Psoas muscle (tissue), 8 donors: Measurements from ENCODE around the gene GUF1. TPM values are rescaled to one million over a fixed set of nuclear protein-coding genes. Genes with fewer than 3 reads are reported as not detected.

Experiments used
- ATAC-seq, 4 donors: fragments of 200-7000 bp; cut with Tn5 transposase; one replicate each; pipeline ENCODE4 v1.9.1; 2020; ENCODE audit warnings: moderate library complexity in 3 of 4, mild to moderate bottlenecking in 2 of 4
- DNase-seq, 2 donors: peaks; one replicate each; pipeline ENCODE4 v3.0.0-alpha.2; 2020
- H3K27ac ChIP-seq: fragments of 200-600 bp; one replicate; pipeline ENCODE4 v1.8.0; 2022
- H3K27me3 ChIP-seq, 3 donors: fragments of 200-600 bp in 1 of 3; one replicate each; pipeline versions ENCODE4 v1.6.1 to v1.8.0; 2013 to 2022; ENCODE audit warnings: low read length in 2 of 3, mild to moderate bottlenecking in 2 of 3, moderate library complexity in 1 of 3; ENCODE audit not compliant: insufficient read depth in 3 of 3
- H3K36me3 ChIP-seq, 2 donors: fragments of 200-600 bp in 1 of 2; one replicate each; pipeline versions ENCODE4 v1.6.1 to v1.8.0; 2013 to 2022; ENCODE audit warnings: low read depth in 1 of 2, mild to moderate bottlenecking in 1 of 2, moderate library complexity in 1 of 2; ENCODE audit not compliant: insufficient read depth in 1 of 2
- H3K4me1 ChIP-seq: fragments of 200-600 bp; one replicate; pipeline ENCODE4 v1.8.0; 2022
- H3K4me3 ChIP-seq: fragments of 200-600 bp; one replicate; pipeline ENCODE4 v1.8.0; 2022; ENCODE audit warnings: mild to moderate bottlenecking
- H3K9me3 ChIP-seq: fragments of 200-600 bp; one replicate; pipeline ENCODE4 v1.8.0; 2022
- WGBS, 3 donors: extraction: QIAGEN DNeasy Blood & Tissue Kit; methylation state at CpG; one replicate each; pipeline versions ENCODE4 v1.1.6 to v1.1.7; 2013; 5-methylcytosine and 5-hydroxymethylcytosine counted together
- intact Hi-C, 2 donors: fragments of 100-400 bp; cut with DNase I; formaldehyde crosslinking; loops; one replicate each; pipeline versions ENCODE4 v1.11.0 to v1.14.2; 2022
- polyA plus RNA-seq, 3 donors: library from polyadenylated mRNA; stranded (reverse); fragments of 200-250 nt; gene quantifications; one replicate each; pipeline ENCODE4 v1.2.3, GENCODE V29; 2013
- total RNA-seq, 4 donors: library from RNA; stranded (reverse); fragmentation: NEBNext Ultra II Directional in 2 of 4; extraction: Animal tissue kit (Norgen Biotek cat#: 25700) in 2 of 4; gene quantifications; one replicate each; pipeline versions ENCODE4 v1.2.1 to v1.2.4, GENCODE V29; 2021 to 2023
- TF ChIP-seq, protein P1 (sequence below): fragments of 200-600 bp; IDR thresholded peaks from one replicate; pipeline ENCODE4 v1.8.0; 2022; ENCODE audit warnings: antibody characterized with exemption
- donor health status: healthy with polysubstance abuse.
- donor health status: DM: no; HTN: no; CAD: no; lungs with moderate emphysema.
- donor health status: Bipolar disorder and iron deficiency.
- donor health status: healthy.
- donor health status: DM: yes; HTN: yes; CAD: no.
- donor health status: DM: no; HTN: no; CAD: no.
- donor health status: DM: no; HTN: no; CAD: no.
- donor health status: DM: yes; HTN: yes; CAD: no.

Gene GUF1
- total and polyA plus RNA-seq, 7 donors, result 17.6 to 39.8 (median 25.8) TPM

DNA sequence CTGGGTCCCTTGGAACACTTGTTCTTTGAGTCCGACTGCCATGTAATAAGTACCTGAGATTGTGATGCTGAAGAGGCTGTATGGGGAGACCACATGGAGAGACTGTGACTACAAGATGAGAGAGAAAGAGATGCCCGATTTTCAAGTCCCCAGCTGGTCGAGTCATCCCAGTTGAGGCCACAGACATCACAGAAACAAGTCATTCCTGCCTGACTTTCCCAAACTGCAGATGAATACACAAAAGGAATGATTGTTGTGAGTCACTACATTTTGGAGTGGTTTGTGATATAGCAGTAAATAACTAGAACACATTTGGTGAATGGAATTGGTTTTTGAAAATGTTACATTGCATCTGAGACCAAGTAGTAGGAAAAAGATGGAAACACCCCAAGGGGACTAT is 17.8 kb upstream of the GUF1 start:
- H3K4me3 ChIP-seq, result no peak overlapping the region
- H3K27ac ChIP-seq, result no peak overlapping the region
- no peak for ATAC-seq
- intact Hi-C loops, result no loop called here
- no peaks in the 10 kb centered on the region for H3K4me1 ChIP-seq
- H3K36me3 ChIP-seq, result no peaks in the 10 kb centered on the region
- no peak for DNase-seq
- TF ChIP-seq, protein P1, sequence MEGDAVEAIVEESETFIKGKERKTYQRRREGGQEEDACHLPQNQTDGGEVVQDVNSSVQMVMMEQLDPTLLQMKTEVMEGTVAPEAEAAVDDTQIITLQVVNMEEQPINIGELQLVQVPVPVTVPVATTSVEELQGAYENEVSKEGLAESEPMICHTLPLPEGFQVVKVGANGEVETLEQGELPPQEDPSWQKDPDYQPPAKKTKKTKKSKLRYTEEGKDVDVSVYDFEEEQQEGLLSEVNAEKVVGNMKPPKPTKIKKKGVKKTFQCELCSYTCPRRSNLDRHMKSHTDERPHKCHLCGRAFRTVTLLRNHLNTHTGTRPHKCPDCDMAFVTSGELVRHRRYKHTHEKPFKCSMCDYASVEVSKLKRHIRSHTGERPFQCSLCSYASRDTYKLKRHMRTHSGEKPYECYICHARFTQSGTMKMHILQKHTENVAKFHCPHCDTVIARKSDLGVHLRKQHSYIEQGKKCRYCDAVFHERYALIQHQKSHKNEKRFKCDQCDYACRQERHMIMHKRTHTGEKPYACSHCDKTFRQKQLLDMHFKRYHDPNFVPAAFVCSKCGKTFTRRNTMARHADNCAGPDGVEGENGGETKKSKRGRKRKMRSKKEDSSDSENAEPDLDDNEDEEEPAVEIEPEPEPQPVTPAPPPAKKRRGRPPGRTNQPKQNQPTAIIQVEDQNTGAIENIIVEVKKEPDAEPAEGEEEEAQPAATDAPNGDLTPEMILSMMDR, result no peak
- 44 to 47% (median 46%) methylated on average over 3 of the region's 3 CpGs for WGBS, 3 donors
- no peaks in the 10 kb centered on the region for H3K27me3 ChIP-seq
- no peaks in the 10 kb centered on the region for H3K9me3 ChIP-seq

DNA sequence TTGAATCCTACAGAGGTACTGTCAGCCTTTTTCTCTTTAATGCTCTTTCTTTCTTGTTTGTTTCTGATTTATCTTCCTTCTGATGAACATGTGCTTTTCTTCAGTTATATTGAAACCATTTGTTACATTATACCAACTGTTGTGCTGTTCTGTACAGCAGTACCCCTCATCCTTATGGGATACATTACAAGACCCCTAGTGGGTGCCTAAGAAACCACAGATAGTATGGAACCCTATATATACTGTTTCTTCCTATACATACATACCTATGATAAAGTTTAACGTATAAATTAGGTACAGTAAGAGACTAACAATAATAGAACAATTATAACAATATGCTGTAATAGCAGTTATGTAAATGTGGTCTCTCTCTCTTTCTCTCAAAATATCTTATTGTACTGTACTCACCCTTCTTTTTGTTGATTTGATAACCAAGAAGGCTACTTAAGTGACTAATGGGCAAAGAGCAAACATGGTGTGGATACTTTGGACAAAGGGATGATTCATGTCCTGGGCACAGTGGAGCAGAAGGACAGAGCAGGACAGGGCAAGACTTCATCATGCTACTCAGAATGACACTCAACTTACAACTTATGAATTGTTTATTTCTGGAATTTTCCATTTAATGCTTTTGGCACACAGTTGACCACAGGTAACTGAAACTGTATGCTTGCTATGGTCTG is 16.1 kb upstream of the GUF1 start:
- intact Hi-C loops, result no loop called here
- Histone ChIP-seq H3K27ac (peak overlapping the region; percentile 27), H3K4me1 (no peaks in the 10 kb centered on the region), H3K36me3 (no peaks in the 10 kb centered on the region), H3K27me3 (no peaks in the 10 kb centered on the region), H3K4me3 (no peak overlapping the region), H3K9me3 (no peaks in the 10 kb centered on the region)
- WGBS, 3 donors, result 87 to 93% (median 88%) methylated on average over 1 of the region's 1 CpG
- TF ChIP-seq, protein P1, result no peak
- ATAC-seq, result peak in 3 of 4 donors; percentile 52 to 72 (median 70)
- no peak for DNase-seq

DNA sequence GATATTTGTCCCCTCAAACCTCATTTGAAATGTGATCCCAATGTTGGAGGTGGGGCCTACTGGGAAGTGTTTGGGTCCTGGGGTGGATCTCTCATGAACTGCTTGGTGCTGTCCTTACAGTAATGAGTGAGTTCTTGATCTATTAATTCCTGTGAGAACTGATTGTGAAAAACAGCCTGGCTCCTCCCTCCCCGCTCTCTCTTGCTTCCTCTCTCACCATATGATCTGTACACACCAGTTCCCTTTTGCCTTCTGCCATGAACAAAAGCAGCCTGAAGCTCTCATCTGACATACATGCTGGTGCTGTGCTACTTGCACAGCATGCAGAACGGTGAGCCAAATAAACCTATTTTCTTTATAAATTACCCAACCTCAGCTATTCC is 15.6 kb upstream of the GUF1 start:
- H3K27me3 ChIP-seq, result no peaks in the 10 kb centered on the region
- DNase-seq, result no peak
- intact Hi-C loops, result no loop called here
- no peaks in the 10 kb centered on the region for H3K9me3 ChIP-seq
- WGBS, 3 donors, result 38 to 60% (median 45%) methylated on average over 2 of the region's 2 CpGs
- H3K4me1 ChIP-seq, result no peaks in the 10 kb centered on the region
- TF ChIP-seq, protein P1, result no peak
- H3K27ac ChIP-seq, result peak overlapping the region; percentile 27
- peak in 3 of 4 donors; percentile 21 to 54 (median 50) for ATAC-seq
- H3K36me3 ChIP-seq, result no peaks in the 10 kb centered on the region
- no peak overlapping the region for H3K4me3 ChIP-seq

DNA sequence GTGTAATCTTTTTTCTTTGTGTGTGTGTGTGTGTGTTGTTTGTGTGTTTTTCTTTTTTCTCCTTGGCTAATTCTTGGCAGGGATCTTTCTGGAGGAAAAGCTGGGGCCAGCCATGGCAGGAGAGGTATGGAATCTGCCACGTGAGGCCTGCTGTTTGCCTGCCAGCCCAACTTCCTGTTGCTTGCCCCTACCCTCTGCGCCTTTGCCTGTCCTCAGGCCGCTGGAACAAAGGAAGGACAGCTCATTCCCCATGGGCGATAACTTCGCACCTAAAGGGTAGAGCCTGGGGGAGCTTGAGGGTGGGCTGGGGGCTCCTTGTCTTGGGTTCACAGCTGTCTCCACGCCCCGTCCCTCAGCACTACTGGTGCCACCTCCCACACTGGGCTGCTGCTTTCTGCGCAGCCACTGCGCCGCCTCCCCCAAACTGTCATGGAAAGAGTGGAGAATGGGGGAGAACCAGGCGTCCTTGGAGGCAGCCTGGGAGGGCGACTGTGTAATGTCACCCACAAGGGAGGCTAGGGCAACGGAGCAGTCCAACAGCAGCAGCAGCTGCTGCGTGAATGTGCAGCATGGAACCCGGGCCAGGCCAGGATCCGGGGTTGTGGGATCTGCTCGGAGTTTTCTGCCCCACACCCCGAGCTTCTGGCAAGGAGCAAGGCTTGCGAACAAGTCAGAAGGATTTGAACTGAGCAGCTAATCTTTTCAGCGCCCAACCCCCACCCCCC is 14.5 kb upstream of the GUF1 start:
- H3K4me3 ChIP-seq, result no peak overlapping the region
- no peaks in the 10 kb centered on the region for H3K27me3 ChIP-seq
- ATAC-seq (no peak), DNase-seq (no peak)
- TF ChIP-seq, protein P1, result no peak
- peaks cover under 1% of the 10 kb centered on the region for H3K4me1 ChIP-seq
- H3K27ac ChIP-seq, result no peak overlapping the region
- intact Hi-C loops, result no loop called here
- WGBS, 3 donors, result 87 to 91% (median 87%) methylated on average over 20 of the region's 20 CpGs
- H3K36me3 ChIP-seq, result no peaks in the 10 kb centered on the region
- H3K9me3 ChIP-seq, result no peaks in the 10 kb centered on the region
